ENCODE measurements around the gene SHISA2. TPM values are rescaled to one million over a fixed set of nuclear protein-coding genes. Genes with fewer than 3 reads are reported as not detected.

The SHISA2 gene
- total and polyA plus RNA-seq, 2 experiments from 2014 or later: 0.32 to 0.43 TPM

DNA sequence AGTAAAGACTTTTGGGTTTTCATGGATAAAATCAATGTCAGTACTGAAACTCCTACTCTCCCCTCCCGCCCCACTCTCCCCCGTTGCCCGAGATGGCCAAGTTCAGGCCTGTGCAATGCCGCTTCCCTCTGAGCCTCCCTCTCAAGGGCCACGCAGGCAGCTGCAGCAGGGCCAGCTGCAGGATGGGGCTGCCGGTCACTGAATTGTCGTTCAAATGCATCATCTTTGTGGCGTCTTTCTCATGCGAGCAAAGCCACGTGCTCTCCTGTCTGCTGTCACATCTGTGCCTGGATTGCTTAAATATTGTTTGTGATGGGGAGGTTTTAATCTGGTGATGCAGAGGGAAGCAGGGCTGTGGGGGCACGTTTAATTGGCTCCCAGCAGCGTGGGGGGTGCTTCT is 26.6 kb downstream of the SHISA2 start:
- Histone ChIP-seq H4K20me1 (ENCODE audit: insufficient read depth) (no peaks in the 10 kb centered on the region), H3K9me2 (ENCODE audit: insufficient read depth) (no peaks in the 10 kb centered on the region), H3K27ac (no peak overlapping the region), H3K4me2 (ENCODE audit: unreplicated experiment) (no peak overlapping the region), H3F3A (ENCODE audit: insufficient read depth) (peaks cover 26% of the 10 kb centered on the region), H3K9me3 (ENCODE audit: low read depth) (no peaks in the 10 kb centered on the region), H3K27me3 (replicated peaks; ENCODE audit: insufficient read depth) (0 out of 2 replicates have a peak, but pooled peaks cover 5% of the 10 kb centered on the region), H3K36me3 (ENCODE audit: low read depth) (no peaks in the 10 kb centered on the region), H2AFZ (no peak overlapping the region), H3K4me3 (no peak overlapping the region), H3K4me1 (ENCODE audit: insufficient read depth) (peaks cover 21% of the 10 kb centered on the region), H3K79me2 (ENCODE audit: insufficient read depth) (no peaks in the 10 kb centered on the region), H3K9ac (no peak overlapping the region)
- TF ChIP-seq EZH2 (IDR thresholded peaks at IDR 0.05; ENCODE audit: insufficient read depth, poor library complexity, severe bottlenecking) (no peak), EZH2phosphoT487 (IDR thresholded peaks at IDR 0.05; ENCODE audit: insufficient read depth, low read depth) (no peak)
- in situ Hi-C loops (cut with MboI): no loop called here
- WGBS, 2 experiments (ENCODE audit: low coverage in 1 of 2, low lambda C conversion rate in 2 of 2, missing lambda C conversion rate in 2 of 2): 71 to 75% methylated on average over 12 of the region's 12 CpGs
- DNase-seq: no peak

DNA sequence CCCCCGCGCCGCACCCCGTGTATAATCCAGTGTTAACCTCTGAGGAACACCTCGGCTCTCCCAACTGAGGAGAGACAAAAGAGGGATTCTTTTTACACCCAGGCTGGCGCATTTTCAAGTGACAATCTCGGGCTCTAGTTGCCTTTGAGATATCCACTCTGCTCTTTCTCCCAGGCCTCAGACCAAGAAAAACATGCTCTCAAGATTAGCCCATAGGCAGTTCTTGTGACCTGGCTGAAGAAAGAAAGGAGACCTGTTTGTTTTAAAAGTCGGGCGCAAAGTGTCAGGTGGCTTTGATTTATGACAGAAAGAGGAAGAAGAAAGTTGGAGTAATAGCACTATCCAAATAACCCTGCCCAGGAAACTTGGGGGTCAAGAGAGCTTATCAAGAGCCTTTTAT is 27.3 kb downstream of the SHISA2 start:
- no peaks in the 10 kb centered on the region for H3K9me3 ChIP-seq (ENCODE audit: low read depth)
- H3F3A ChIP-seq (ENCODE audit: insufficient read depth): peaks cover 30% of the 10 kb centered on the region
- no peaks in the 10 kb centered on the region for H3K79me2 ChIP-seq (ENCODE audit: insufficient read depth)
- no peak overlapping the region for H3K9ac ChIP-seq
- H3K4me2 ChIP-seq (ENCODE audit: unreplicated experiment): no peak overlapping the region
- H3K36me3 ChIP-seq (ENCODE audit: low read depth): no peaks in the 10 kb centered on the region
- in situ Hi-C loops (cut with MboI): no loop called here
- no peaks in the 10 kb centered on the region for H3K9me2 ChIP-seq (ENCODE audit: insufficient read depth)
- H3K27me3 ChIP-seq (replicated peaks; ENCODE audit: insufficient read depth): 0 out of 2 replicates have a peak, but pooled peaks cover 3% of the 10 kb centered on the region
- H3K27ac ChIP-seq: no peak overlapping the region
- no peaks in the 10 kb centered on the region for H4K20me1 ChIP-seq (ENCODE audit: insufficient read depth)
- no peak overlapping the region for H3K4me3 ChIP-seq
- TF ChIP-seq EZH2 (IDR thresholded peaks at IDR 0.05; ENCODE audit: insufficient read depth, poor library complexity, severe bottlenecking): no peak
- no peak for TF ChIP-seq EZH2phosphoT487 (IDR thresholded peaks at IDR 0.05; ENCODE audit: insufficient read depth, low read depth)
- WGBS, 2 experiments (ENCODE audit: low coverage in 1 of 2, low lambda C conversion rate in 2 of 2, missing lambda C conversion rate in 2 of 2): 81 to 88% methylated on average over 8 to 9 of the region's 9 CpGs
- peaks cover 28% of the 10 kb centered on the region for H3K4me1 ChIP-seq (ENCODE audit: insufficient read depth)
- no peak for DNase-seq
- H2AFZ ChIP-seq: no peak overlapping the region

DNA sequence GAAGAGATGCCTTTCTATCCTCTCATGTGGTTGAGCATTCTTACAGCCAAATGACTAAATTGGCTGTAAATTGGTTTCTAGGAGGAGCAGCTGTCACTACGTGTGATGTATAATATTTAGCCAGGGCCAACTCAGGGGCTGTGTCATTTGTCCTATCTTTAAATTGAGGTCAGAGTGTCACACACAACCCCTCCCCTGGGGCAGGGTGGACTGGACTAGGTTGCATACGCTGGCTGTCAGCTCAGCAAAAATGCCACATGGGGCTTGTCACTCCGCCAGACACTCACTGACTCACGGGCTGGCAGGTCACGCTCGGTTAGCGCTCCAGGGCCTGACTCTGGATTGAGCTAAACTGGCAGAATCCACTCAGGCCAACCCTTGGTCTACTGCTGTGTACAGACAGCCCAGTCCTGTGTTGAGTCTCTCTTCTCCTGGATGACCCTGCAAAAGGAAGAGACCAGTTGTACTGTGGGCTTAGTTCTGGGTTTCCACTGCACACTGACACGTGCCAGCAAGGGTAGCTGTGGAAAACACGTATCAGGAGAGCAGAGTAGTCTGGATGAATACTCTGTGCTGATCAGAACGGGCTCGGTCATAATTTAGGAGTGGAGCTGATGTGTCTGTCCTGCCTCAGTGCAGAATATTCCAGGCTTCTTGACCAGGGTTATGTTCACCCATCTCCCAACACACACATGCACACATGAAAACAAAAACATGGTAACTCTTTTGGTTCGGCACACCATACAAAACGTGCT is 29.1 kb downstream of the SHISA2 start:
- Histone ChIP-seq H3K27me3 (replicated peaks; ENCODE audit: insufficient read depth) (no peaks in the 10 kb centered on the region), H3K9me2 (ENCODE audit: insufficient read depth) (no peaks in the 10 kb centered on the region), H3K36me3 (ENCODE audit: low read depth) (no peaks in the 10 kb centered on the region), H3K9me3 (ENCODE audit: low read depth) (no peaks in the 10 kb centered on the region), H4K20me1 (ENCODE audit: insufficient read depth) (no peaks in the 10 kb centered on the region), H2AFZ (no peak overlapping the region), H3F3A (ENCODE audit: insufficient read depth) (peaks cover 40% of the 10 kb centered on the region), H3K4me1 (ENCODE audit: insufficient read depth) (peaks cover 43% of the 10 kb centered on the region), H3K4me3 (no peak overlapping the region), H3K27ac (peak overlapping the region; percentile 37), H3K4me2 (ENCODE audit: unreplicated experiment) (peak overlapping the region; percentile 5), H3K9ac (no peak overlapping the region), H3K79me2 (ENCODE audit: insufficient read depth) (no peaks in the 10 kb centered on the region)
- in situ Hi-C loops (cut with MboI): no loop called here
- 0 out of 2 replicates have a peak, but pooled peaks have one; percentile 48 for TF ChIP-seq EZH2phosphoT487 (IDR thresholded peaks at IDR 0.05; ENCODE audit: insufficient read depth, low read depth)
- no peak for TF ChIP-seq EZH2 (IDR thresholded peaks at IDR 0.05; ENCODE audit: insufficient read depth, poor library complexity, severe bottlenecking)
- peak; percentile 90 for DNase-seq
- 11% methylated on average over 13 of the region's 13 CpGs for WGBS, 2 experiments (ENCODE audit: low coverage in 1 of 2, low lambda C conversion rate in 2 of 2, missing lambda C conversion rate in 2 of 2)

DNA sequence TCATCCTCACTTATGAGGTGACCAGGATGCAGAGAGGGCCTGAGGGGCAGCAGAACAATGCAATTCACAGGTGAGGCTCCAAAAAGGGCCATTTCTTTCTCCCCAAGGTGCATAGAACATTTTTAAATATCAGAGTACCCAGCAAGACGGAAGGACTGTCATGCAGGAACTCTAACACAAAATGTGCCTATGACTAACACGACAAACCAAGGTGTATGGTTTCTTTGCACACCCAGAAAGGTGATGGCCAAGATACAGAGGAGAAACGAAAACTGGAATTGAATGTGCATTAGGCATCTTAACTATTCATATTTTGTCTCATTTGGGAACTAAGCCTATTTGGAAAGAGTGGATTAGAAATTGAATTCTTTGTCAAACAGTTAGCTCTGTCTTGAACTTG is 29.9 kb downstream of the SHISA2 start:
- TF ChIP-seq EZH2 (IDR thresholded peaks at IDR 0.05; ENCODE audit: insufficient read depth, poor library complexity, severe bottlenecking): no peak
- TF ChIP-seq EZH2phosphoT487 (IDR thresholded peaks at IDR 0.05; ENCODE audit: insufficient read depth, low read depth): no peak
- Histone ChIP-seq H3K27ac (no peak overlapping the region), H3K36me3 (ENCODE audit: low read depth) (no peaks in the 10 kb centered on the region), H3K9ac (no peak overlapping the region), H3K4me3 (no peak overlapping the region), H4K20me1 (ENCODE audit: insufficient read depth) (no peaks in the 10 kb centered on the region), H3K9me3 (ENCODE audit: low read depth) (no peaks in the 10 kb centered on the region), H3K4me1 (ENCODE audit: insufficient read depth) (peaks cover 45% of the 10 kb centered on the region), H3K79me2 (ENCODE audit: insufficient read depth) (no peaks in the 10 kb centered on the region), H3K4me2 (ENCODE audit: unreplicated experiment) (peak overlapping the region; percentile 5), H3K27me3 (replicated peaks; ENCODE audit: insufficient read depth) (no peaks in the 10 kb centered on the region), H2AFZ (no peak overlapping the region), H3F3A (ENCODE audit: insufficient read depth) (peaks cover 40% of the 10 kb centered on the region), H3K9me2 (ENCODE audit: insufficient read depth) (no peaks in the 10 kb centered on the region)
- in situ Hi-C loops (cut with MboI): no loop called here
- WGBS, 2 experiments (ENCODE audit: low coverage in 1 of 2, low lambda C conversion rate in 2 of 2, missing lambda C conversion rate in 2 of 2): 53 to 56% methylated on average over 3 of the region's 3 CpGs
- DNase-seq: no peak
